CD4-positive, alpha-beta T cell (primary cell): ENCODE results near the gene ATG2B. TPM values are rescaled to one million over a fixed set of nuclear protein-coding genes. Genes with fewer than 3 reads are reported as not detected.

Source experiments
- ATAC-seq: fragments of 200-7000 bp; cut with Tn5 transposase; one replicate; pipeline ENCODE4 v1.10.0; 2022; ENCODE audit warnings: mild to moderate bottlenecking; ENCODE audit not compliant: poor library complexity
- CTCF ChIA-PET: fragments of 350-600 bp; sonication (Branson Sonifier 250); formaldehyde crosslinking; loops from one replicate; lab custom pipeline; 2021; ENCODE audit warnings: antibody characterized with exemption, inconsistent platforms; lab: Charles Lee
- POLR2A ChIA-PET: fragments of 350-600 bp; sonication (Branson Sonifier 250); formaldehyde crosslinking; loops from one replicate; lab custom pipeline; 2021; ENCODE audit warnings: antibody characterized with exemption, inconsistent platforms; lab: Charles Lee
- DNase-seq, 14 experiments: peaks; one replicate each; pipeline ENCODE4 v3.0.0-alpha.2; 2013 to 2020; ENCODE audit warnings: mixed read lengths in 2 of 14
- H3K27ac ChIP-seq, 2 donors: one replicate each; pipeline versions ENCODE4 v1.5.1 to v1.7.0; 2013; ENCODE audit warnings: low read length in 2 of 2, low read depth in 1 of 2, mild to moderate bottlenecking in 1 of 2
- H3K27me3 ChIP-seq, 2 experiments: 1 replicate in 1 of 2; 2 replicates in 1 of 2; pipeline versions ENCODE4 v1.6.1 to v1.7.0; 2013; ENCODE audit warnings: low read length in 2 of 2, control low read depth in 1 of 2, mild to moderate bottlenecking in 1 of 2, moderate library complexity in 1 of 2; ENCODE audit not compliant: insufficient read depth in 2 of 2, control insufficient read depth in 1 of 2
- H3K36me3 ChIP-seq: one replicate; pipeline ENCODE4 v1.6.1; 2013; ENCODE audit warnings: low read length, control low read depth; ENCODE audit not compliant: insufficient read depth
- H3K4me1 ChIP-seq: one replicate; pipeline ENCODE4 v1.6.1; 2013; ENCODE audit warnings: low read length, control low read depth; ENCODE audit not compliant: insufficient read depth
- H3K4me3 ChIP-seq: one replicate; pipeline ENCODE4 v1.5.1; 2013; ENCODE audit warnings: mild to moderate bottlenecking, low read length, moderate library complexity
- H3K9me3 ChIP-seq, 2 experiments: 1 replicate in 1 of 2; 2 replicates in 1 of 2; pipeline versions ENCODE4 v1.6.1 to v1.7.0; 2013; ENCODE audit warnings: low read length in 2 of 2, mild to moderate bottlenecking in 2 of 2, control low read depth in 1 of 2, moderate library complexity in 1 of 2; ENCODE audit not compliant: control insufficient read depth in 1 of 2, insufficient read depth in 1 of 2
- H3K27ac Mint-ChIP-seq: one replicate; pipeline ENCODE4 v1.8.0; 2020; ENCODE audit warnings: mixed read lengths
- H3K27me3 Mint-ChIP-seq: one replicate; pipeline ENCODE4 v1.8.0; 2021; ENCODE audit warnings: mixed read lengths
- H3K36me3 Mint-ChIP-seq: one replicate; pipeline ENCODE4 v1.8.0; 2021; ENCODE audit warnings: low read depth, mixed read lengths
- H3K4me1 Mint-ChIP-seq: one replicate; pipeline ENCODE4 v1.8.0; 2021; ENCODE audit warnings: low read depth, mixed read lengths
- H3K4me3 Mint-ChIP-seq: one replicate; pipeline ENCODE4 v1.8.0; 2020; ENCODE audit warnings: mild to moderate bottlenecking, mixed read lengths
- H3K9me3 Mint-ChIP-seq: one replicate; pipeline ENCODE4 v1.8.0; 2020; ENCODE audit warnings: mixed read lengths
- intact Hi-C, 2 experiments: fragments of 100-400 bp; cut with DNase I in 1 of 2; cut with micrococcal nuclease in 1 of 2; formaldehyde crosslinking; loops; one replicate each; pipeline versions ENCODE4 v1.15.1 to v1.9.0; 2023 to 2025; cut with DNase I, micrococcal nuclease
- total RNA-seq, 174 experiments: library from RNA in 2 of 174; stranded (reverse) in 2 of 174; gene quantifications; one replicate each; pipeline ENCODE4 v1.2.3 and lab custom pipeline; 2021 to 2026
- TF ChIP-seq, protein P1 (sequence below): fragments of 200-600 bp; IDR thresholded peaks from one replicate; pipeline ENCODE4 v1.8.0; 2022; ENCODE audit warnings: antibody characterized with exemption, mild to moderate bottlenecking

ATG2B gene
- total RNA-seq, 2 experiments from 2014 or later, result 20.1 to 20.2 TPM

DNA sequence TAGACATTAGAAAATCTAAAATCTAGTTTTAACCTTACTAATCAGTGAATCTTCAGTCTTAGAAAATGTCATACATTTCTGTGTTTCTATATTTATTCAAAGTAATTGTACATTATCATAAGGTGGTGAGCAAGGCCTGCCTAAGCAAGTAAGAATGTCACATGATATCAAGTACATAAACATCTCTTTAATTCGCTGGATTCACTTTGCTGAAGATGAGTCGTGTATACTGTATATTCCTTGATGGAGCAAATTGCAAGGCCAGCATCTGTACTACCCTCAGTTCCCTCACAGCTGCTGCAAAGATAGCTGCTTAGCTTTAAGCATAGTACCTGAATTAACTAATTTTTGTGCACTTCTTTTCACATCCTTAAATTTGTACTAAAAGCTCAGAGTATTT, 20.3 kb upstream of the ATG2B start:
- ChIA-PET POLR2A (no interaction called here), CTCF (interaction anchor here (1.7 kb wide), 1 partner anchor 12 kb away, joined by 4 read pairs; no protein-coding TSS in a partner anchor)
- TF ChIP-seq, protein P1, sequence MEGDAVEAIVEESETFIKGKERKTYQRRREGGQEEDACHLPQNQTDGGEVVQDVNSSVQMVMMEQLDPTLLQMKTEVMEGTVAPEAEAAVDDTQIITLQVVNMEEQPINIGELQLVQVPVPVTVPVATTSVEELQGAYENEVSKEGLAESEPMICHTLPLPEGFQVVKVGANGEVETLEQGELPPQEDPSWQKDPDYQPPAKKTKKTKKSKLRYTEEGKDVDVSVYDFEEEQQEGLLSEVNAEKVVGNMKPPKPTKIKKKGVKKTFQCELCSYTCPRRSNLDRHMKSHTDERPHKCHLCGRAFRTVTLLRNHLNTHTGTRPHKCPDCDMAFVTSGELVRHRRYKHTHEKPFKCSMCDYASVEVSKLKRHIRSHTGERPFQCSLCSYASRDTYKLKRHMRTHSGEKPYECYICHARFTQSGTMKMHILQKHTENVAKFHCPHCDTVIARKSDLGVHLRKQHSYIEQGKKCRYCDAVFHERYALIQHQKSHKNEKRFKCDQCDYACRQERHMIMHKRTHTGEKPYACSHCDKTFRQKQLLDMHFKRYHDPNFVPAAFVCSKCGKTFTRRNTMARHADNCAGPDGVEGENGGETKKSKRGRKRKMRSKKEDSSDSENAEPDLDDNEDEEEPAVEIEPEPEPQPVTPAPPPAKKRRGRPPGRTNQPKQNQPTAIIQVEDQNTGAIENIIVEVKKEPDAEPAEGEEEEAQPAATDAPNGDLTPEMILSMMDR, result no peak
- no peak for DNase-seq
- H3K36me3 Mint-ChIP-seq, result peaks cover 46% of the 10 kb centered on the region
- no peaks in the 10 kb centered on the region for H3K27me3 Mint-ChIP-seq
- Histone ChIP-seq H3K4me1 (no peaks in the 10 kb centered on the region), H3K27ac (no peak overlapping the region), H3K9me3 (no peaks in the 10 kb centered on the region), H3K4me3 (no peak overlapping the region), H3K27me3 (no peaks in the 10 kb centered on the region), H3K36me3 (peaks cover 41% of the 10 kb centered on the region)
- H3K4me1 Mint-ChIP-seq, result no peaks in the 10 kb centered on the region
- H3K9me3 Mint-ChIP-seq, result no peaks in the 10 kb centered on the region
- no peak overlapping the region for H3K4me3 Mint-ChIP-seq
- H3K27ac Mint-ChIP-seq, result no peak overlapping the region
- intact Hi-C loops, result no loop called here
- ATAC-seq, result no peak

DNA sequence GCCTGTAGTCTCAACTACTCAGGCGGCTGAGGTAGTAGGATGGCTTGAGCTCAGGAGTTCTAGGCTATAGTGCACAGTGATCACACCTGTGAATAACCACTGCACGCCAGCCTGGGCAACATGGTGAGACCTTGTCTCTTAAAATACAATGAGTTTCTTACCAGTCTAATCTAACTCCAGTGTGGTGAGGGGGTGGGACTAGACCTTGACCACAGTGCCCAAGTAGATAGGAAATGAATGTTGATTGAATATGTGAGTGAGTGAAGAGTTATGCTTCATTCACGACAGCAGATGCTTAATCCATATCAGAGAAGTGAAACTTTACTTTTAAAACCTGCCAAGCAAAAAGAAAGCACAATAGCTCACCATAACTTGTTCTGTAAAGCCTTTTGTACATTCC, 17.6 kb upstream of the ATG2B start:
- H3K9me3 Mint-ChIP-seq, result no peaks in the 10 kb centered on the region
- TF ChIP-seq, protein P1, result no peak
- Histone ChIP-seq H3K27me3 (no peaks in the 10 kb centered on the region), H3K4me1 (no peaks in the 10 kb centered on the region), H3K27ac (no peak overlapping the region), H3K4me3 (no peak overlapping the region), H3K9me3 (no peaks in the 10 kb centered on the region), H3K36me3 (peaks cover 32% of the 10 kb centered on the region)
- H3K27me3 Mint-ChIP-seq, result no peaks in the 10 kb centered on the region
- H3K4me3 Mint-ChIP-seq, result no peak overlapping the region
- H3K4me1 Mint-ChIP-seq, result no peaks in the 10 kb centered on the region
- ChIA-PET CTCF (interaction anchor here (0.6 kb wide), 1 partner anchor 20 kb away, joined by 3 read pairs; no protein-coding TSS in a partner anchor), POLR2A (interaction anchor here (0.6 kb wide), 1 partner anchor 195 kb away, joined by 3 read pairs; no protein-coding TSS in a partner anchor)
- intact Hi-C loops, result no loop called here
- no peak for DNase-seq
- H3K36me3 Mint-ChIP-seq, result peaks cover 44% of the 10 kb centered on the region
- no peak overlapping the region for H3K27ac Mint-ChIP-seq
- ATAC-seq, result no peak

DNA sequence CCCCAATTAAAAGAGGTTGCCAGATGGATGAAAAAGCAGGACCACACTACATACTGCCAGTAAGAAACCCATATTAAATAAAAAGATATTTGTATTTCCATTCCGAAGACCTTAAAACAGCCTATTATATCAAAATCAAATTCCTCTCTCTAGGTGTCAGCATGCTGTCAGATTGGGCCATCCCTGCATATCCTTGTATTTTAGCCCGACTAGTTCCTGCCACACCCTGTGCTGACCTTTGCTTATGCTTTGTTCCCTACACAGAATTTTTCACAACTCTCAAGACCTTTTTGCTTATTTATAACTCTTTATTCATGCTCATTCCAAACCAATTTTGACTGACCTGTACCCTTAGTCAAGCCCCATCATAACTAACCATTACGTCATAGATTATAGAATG, 13.0 kb upstream of the ATG2B start:
- TF ChIP-seq, protein P1, result no peak
- Histone ChIP-seq H3K4me3 (no peak overlapping the region), H3K36me3 (no peaks in the 10 kb centered on the region), H3K9me3 (no peaks in the 10 kb centered on the region), H3K27me3 (no peaks in the 10 kb centered on the region), H3K27ac (no peak overlapping the region), H3K4me1 (no peaks in the 10 kb centered on the region)
- ChIA-PET POLR2A (no interaction called here), CTCF (no interaction called here)
- no peak for DNase-seq
- Mint-ChIP-seq H3K4me3 (no peak overlapping the region), H3K27ac (no peak overlapping the region), H3K27me3 (no peaks in the 10 kb centered on the region), H3K9me3 (no peaks in the 10 kb centered on the region), H3K36me3 (peaks cover 14% of the 10 kb centered on the region), H3K4me1 (no peaks in the 10 kb centered on the region)
- ATAC-seq, result no peak
- intact Hi-C loops, result no loop called here
